ENCODE measurements around the gene PNMA5.
"Not testable (repeated sequence)": the region's sequence is repeated elsewhere in the genome, so short reads cannot be mapped to it uniquely, and the experiment has no call there.

PNMA5 gene

DNA sequence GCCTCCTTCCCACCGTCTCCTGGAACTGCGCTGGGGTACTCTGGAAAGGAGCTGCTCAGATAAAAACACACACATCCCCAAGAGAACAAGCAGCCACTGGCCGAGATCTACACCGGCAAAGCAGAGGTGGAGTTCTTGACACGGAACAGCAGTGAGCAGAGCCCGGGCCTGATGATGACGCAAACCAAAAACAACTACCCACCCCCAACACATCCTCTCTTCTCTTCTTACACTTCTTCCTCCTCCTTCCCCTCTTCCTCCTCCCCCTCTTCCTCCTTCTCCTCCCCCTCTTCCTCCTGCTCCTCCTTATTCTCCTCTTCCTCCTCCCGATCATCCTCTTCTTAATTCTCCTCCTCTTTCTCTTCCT, 4.6 kb downstream of the PNMA5 start:
- H3K4me3 ChIP-seq (ENCODE audit: low read depth, low read length) = no peak overlapping the region
- TF ChIP-seq, protein P1, sequence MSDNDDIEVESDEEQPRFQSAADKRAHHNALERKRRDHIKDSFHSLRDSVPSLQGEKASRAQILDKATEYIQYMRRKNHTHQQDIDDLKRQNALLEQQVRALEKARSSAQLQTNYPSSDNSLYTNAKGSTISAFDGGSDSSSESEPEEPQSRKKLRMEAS (IDR thresholded peaks at IDR 0.05; ENCODE audit: low read depth, low read length) = no peak
- TF ChIP-seq, protein P2, sequence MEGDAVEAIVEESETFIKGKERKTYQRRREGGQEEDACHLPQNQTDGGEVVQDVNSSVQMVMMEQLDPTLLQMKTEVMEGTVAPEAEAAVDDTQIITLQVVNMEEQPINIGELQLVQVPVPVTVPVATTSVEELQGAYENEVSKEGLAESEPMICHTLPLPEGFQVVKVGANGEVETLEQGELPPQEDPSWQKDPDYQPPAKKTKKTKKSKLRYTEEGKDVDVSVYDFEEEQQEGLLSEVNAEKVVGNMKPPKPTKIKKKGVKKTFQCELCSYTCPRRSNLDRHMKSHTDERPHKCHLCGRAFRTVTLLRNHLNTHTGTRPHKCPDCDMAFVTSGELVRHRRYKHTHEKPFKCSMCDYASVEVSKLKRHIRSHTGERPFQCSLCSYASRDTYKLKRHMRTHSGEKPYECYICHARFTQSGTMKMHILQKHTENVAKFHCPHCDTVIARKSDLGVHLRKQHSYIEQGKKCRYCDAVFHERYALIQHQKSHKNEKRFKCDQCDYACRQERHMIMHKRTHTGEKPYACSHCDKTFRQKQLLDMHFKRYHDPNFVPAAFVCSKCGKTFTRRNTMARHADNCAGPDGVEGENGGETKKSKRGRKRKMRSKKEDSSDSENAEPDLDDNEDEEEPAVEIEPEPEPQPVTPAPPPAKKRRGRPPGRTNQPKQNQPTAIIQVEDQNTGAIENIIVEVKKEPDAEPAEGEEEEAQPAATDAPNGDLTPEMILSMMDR (IDR thresholded peaks at IDR 0.05; ENCODE audit: low read depth, low read length) = no peak
- TF ChIP-seq MYC (IDR thresholded peaks at IDR 0.05; ENCODE audit: low read depth, low read length) = no peak
- TF ChIP-seq POLR2A (IDR thresholded peaks at IDR 0.05; ENCODE audit: extremely low read depth, insufficient read length) = no peak
- DNase-seq (ENCODE audit: low read depth) = peak; percentile 28

DNA sequence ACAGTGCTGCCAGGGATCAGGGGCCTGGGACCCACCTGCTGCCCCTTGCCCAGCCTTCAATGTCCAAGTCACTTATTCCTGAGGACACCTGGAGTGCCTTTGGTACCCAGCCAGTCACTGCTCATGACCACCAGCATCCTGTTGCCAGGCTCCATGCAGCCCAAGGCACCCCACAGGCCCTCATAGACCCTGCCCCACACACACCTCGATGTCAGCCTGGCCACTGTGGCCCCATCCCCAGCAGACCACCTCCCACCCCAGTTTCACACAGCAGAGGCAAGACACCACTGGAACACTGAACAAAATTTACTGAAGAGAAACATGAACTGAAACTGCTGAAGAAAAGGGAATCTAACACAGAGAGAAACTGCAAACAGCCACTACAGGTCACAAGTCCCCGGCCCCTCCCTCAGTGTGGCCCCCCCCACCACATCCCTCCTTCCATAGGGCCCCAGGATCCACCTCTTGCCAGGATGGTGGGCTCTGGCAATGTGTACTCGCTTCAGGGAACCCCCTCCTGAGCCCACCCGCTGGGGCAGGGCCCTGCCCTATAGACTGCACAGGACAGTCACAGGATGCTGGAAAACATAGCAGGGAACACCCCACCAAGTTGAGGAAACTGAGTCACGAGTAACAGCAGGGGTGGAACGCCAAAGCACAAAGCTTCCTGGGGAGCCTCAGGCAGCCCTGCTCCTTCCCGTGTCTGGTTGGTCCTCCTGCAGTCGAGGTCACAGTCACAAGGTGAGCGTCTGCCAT, 5.2 kb downstream of the PNMA5 start:
- no peak overlapping the region for H3K4me3 ChIP-seq (ENCODE audit: low read depth, low read length)
- no peak for TF ChIP-seq MYC (IDR thresholded peaks at IDR 0.05; ENCODE audit: low read depth, low read length)
- TF ChIP-seq, protein P2 (IDR thresholded peaks at IDR 0.05; ENCODE audit: low read depth, low read length) = no peak
- TF ChIP-seq POLR2A (IDR thresholded peaks at IDR 0.05; ENCODE audit: extremely low read depth, insufficient read length) = no peak
- TF ChIP-seq, protein P1 (IDR thresholded peaks at IDR 0.05; ENCODE audit: low read depth, low read length) = no peak
- DNase-seq (ENCODE audit: low read depth) = no peak

DNA sequence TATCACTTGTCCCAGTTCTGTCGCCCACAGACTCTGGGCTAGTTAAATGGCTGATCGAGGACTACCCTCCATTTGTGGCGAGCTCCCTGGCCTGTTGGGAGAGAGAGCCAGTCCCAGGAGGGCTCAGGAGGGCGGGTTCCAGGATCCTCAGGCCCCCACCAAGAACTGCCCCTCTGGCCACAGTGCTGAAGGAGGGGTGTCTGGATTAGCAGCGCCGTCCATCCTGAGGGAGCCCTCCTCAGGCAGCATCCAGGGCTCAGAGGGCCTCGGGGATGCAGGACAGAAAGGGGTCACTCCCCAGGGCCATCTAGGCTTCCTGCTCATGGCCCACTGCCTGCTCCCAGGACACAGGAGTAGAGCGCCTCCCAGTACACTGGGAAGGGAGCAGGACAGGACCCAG, 6.1 kb downstream of the PNMA5 start:
- H3K4me3 ChIP-seq (ENCODE audit: low read depth, low read length) = no peak overlapping the region
- TF ChIP-seq, protein P1 (IDR thresholded peaks at IDR 0.05; ENCODE audit: low read depth, low read length) = no peak
- TF ChIP-seq POLR2A (IDR thresholded peaks at IDR 0.05; ENCODE audit: extremely low read depth, insufficient read length) (no peak), MYC (IDR thresholded peaks at IDR 0.05; ENCODE audit: low read depth, low read length) (no peak)
- TF ChIP-seq, protein P2 (IDR thresholded peaks at IDR 0.05; ENCODE audit: low read depth, low read length) = no peak
- DNase-seq (ENCODE audit: low read depth) = no peak

DNA sequence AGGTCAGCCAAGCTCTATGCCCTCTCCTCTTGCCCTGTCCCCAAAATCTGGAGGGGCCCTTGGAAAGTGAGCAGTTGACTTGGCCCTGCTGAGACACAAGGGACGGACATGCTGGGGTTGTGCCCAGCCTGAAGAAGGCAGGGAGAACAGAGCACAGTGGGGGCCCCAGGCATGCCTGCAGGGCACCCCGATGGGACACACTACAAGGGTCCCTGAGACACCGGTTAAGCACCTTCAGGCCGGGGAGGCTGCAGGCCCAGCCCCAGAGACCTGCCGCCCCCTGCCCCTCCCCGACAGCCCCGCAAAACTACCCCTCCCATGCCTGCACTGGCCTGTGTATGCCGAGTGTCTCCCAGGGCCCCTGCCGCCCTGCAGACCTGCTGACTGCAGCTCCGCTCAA, 6.8 kb downstream of the PNMA5 start:
- DNase-seq (ENCODE audit: low read depth); H3K4me3 ChIP-seq (ENCODE audit: low read depth, low read length): not testable (repeated sequence)

DNA sequence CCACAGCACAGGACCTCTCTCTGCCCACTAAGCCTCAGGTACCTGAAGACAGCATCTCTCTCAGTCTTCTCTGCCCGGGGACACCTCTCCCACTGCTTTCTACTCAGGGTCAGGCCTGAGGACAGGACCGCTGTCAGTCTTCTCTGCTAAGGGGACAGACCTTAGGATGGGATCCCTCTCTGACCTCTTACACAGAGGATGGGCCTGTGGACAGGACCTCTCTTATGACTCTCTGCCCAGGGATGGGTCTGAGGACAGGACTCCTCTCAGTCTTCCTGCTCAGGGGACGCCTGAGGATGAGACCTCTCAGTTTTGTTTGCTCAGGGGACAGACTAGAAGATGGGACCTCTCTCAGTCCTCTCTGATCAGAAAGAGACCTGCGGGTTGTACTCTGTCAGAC, 8.5 kb downstream of the PNMA5 start:
- DNase-seq (ENCODE audit: low read depth); H3K4me3 ChIP-seq (ENCODE audit: low read depth, low read length): not testable (repeated sequence)

DNA sequence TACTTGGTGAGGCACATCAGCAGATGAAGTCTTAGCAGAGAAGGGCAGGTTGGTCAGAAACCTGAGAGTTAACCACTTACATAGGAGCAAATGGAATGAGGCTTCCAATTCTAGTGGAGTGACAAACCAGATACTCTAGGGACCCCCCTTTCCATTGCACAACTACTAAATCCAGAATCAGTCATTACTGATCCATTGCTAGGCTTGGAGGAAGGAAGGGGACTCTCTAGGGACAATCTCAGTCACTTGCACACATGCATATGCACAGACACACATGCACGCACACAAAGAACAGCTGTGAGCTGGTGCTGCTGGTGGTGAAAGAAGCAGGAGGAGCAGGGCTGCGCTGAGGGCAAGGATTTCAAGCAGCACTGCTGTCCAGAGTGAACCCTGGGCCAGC, 25.7 kb downstream of the PNMA5 start:
- DNase-seq (ENCODE audit: low read depth) = no peak
- TF ChIP-seq POLR2A (IDR thresholded peaks at IDR 0.05; ENCODE audit: extremely low read depth, insufficient read length) (no peak), MYC (IDR thresholded peaks at IDR 0.05; ENCODE audit: low read depth, low read length) (no peak)
- TF ChIP-seq, protein P1 (IDR thresholded peaks at IDR 0.05; ENCODE audit: low read depth, low read length) = no peak
- TF ChIP-seq, protein P2 (IDR thresholded peaks at IDR 0.05; ENCODE audit: low read depth, low read length) = no peak
- no peak overlapping the region for H3K4me3 ChIP-seq (ENCODE audit: low read depth, low read length)

DNA sequence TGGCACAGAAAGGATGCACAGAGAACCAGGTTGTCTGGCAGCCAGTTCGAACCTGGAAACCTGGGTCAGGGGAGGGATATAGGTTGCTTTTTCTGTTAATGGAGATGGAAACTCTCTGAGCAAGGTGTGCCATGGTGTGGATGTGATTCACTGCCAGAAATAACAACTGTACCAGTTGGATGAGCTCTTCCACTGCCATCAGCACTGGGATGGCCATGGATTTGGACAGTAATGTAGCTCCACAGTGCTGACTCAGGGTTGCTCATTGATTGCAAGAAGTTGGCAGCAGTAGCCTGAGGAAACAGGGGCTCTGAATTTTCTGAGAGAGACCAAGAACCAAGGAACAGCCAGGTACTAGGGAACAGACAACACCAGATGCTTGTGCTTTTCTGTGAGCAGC, 33.8 kb downstream of the PNMA5 start:
- DNase-seq (ENCODE audit: low read depth) = no peak
- no peak overlapping the region for H3K4me3 ChIP-seq (ENCODE audit: low read depth, low read length)
- TF ChIP-seq POLR2A (IDR thresholded peaks at IDR 0.05; ENCODE audit: extremely low read depth, insufficient read length) (no peak), MYC (IDR thresholded peaks at IDR 0.05; ENCODE audit: low read depth, low read length) (no peak)
- TF ChIP-seq, protein P2 (IDR thresholded peaks at IDR 0.05; ENCODE audit: low read depth, low read length) = no peak
- TF ChIP-seq, protein P1 (IDR thresholded peaks at IDR 0.05; ENCODE audit: low read depth, low read length) = no peak

All from NB4 (cell line).